ENCODE measurements around the gene CPEB1.
"Not testable (repeated sequence)": the region's sequence is repeated elsewhere in the genome, so short reads cannot be mapped to it uniquely, and the experiment has no call there.

CPEB1 gene

GRCh38 chr15:82504074-82504473, 143.1 kb downstream of the CPEB1 start:
- H3K4me3 ChIP-seq (ENCODE audit: control insufficient read depth, low read depth, low read length); DNase-seq (ENCODE audit: low read depth): not testable (repeated sequence)

DNA sequence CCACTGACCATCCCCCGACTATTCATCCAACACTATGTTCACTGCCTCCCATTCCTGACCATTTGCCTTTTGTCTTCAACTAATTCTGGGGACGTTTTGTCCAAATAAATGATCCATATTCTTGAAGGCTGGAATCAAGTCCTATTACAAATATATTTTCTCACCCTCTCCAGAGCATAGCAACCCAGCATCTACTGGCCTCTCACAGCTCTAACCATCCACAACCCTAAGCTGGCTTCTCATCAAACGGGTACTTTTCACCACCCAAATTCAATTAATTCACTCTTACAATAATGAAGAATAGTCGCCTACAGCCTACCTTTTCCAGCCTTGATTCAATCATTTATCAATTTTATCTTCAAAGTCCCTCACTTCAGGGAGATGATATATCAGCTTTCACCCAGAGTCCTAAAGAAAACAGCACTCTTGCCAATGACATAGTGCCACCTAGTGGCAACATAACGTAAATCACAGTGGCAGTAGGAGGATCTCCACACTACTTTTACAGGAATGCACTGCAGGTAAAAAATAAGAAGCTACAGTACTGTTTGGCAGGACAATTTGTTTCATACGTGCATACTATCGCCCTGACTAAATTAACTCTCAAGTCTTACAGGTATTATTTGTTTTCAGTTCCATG, 144.3 kb downstream of the CPEB1 start:
- H3K4me3 ChIP-seq (ENCODE audit: control insufficient read depth, low read depth, low read length); DNase-seq (ENCODE audit: low read depth): not testable (repeated sequence)

DNA sequence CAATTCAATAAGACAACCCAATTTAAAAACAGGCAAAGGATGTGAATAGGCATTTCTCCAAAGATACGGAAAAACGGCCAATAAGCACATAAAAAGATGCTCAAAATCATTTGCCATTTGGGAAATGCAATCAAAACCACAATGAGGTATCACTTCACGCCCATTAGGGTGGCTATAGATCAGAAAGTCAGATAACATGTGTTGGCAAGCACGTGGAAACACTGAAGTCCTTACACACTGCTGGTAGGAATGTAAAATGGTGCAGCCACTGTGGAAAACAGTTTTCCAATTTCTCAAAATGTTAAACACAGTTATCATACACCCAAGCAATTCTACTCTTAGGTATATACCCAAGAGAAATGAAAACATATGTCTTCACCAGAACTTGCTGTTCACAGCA, 146.4 kb downstream of the CPEB1 start:
- DNase-seq (ENCODE audit: low read depth); H3K4me3 ChIP-seq (ENCODE audit: control insufficient read depth, low read depth, low read length): not testable (repeated sequence)

GRCh38 chr15:82497978-82498377, 149.2 kb downstream of the CPEB1 start:
- not testable (repeated sequence) for DNase-seq (ENCODE audit: low read depth); H3K4me3 ChIP-seq (ENCODE audit: control insufficient read depth, low read depth, low read length)
